GM12874 (cell line): ENCODE data around the gene ACAD11.

ENCODE experiments used
- TF ChIP-seq, protein P1 (sequence below): IDR thresholded peaks from 2 replicates; pipeline ENCODE4 v1.5.1; 2011; ENCODE audit warnings: low read depth, mild to moderate bottlenecking, control low read depth, low read length, moderate library complexity; ENCODE audit not compliant: insufficient read depth

The ACAD11 gene

DNA sequence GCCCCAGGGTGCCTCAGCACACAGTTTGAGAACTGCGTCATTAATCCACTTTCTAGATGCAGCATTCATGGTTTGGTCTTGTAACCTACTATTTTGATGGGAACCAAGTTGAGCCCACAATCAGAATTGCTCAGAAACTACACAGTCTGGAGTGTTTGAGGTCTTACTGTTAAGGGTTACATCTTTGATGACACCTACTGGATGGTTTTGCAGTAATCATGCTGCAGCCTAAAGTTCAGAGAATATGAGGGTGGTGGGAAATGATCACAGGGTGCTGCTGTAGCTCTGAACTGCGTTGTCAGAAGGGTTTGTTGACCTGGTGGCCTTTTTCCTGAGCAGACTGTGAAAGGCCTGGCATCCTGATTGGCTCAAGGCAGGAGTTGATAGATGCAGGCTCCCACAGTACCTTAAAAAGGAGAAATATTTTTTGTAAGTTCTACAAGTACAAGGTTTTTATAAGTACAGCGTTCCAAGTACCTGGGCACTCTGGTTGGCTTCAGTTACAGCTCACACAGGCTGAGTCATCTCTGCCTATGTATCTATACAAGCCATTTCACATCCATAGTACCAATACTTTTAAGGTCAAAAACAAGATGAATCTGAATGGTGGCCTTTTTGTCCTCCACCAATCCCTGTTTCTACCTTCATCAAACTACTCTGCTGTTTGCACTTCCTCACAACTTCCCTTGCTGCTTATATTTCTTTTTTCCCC is 123.0 kb downstream of the ACAD11 start:
- TF ChIP-seq, protein P1, sequence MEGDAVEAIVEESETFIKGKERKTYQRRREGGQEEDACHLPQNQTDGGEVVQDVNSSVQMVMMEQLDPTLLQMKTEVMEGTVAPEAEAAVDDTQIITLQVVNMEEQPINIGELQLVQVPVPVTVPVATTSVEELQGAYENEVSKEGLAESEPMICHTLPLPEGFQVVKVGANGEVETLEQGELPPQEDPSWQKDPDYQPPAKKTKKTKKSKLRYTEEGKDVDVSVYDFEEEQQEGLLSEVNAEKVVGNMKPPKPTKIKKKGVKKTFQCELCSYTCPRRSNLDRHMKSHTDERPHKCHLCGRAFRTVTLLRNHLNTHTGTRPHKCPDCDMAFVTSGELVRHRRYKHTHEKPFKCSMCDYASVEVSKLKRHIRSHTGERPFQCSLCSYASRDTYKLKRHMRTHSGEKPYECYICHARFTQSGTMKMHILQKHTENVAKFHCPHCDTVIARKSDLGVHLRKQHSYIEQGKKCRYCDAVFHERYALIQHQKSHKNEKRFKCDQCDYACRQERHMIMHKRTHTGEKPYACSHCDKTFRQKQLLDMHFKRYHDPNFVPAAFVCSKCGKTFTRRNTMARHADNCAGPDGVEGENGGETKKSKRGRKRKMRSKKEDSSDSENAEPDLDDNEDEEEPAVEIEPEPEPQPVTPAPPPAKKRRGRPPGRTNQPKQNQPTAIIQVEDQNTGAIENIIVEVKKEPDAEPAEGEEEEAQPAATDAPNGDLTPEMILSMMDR, result no peak

DNA sequence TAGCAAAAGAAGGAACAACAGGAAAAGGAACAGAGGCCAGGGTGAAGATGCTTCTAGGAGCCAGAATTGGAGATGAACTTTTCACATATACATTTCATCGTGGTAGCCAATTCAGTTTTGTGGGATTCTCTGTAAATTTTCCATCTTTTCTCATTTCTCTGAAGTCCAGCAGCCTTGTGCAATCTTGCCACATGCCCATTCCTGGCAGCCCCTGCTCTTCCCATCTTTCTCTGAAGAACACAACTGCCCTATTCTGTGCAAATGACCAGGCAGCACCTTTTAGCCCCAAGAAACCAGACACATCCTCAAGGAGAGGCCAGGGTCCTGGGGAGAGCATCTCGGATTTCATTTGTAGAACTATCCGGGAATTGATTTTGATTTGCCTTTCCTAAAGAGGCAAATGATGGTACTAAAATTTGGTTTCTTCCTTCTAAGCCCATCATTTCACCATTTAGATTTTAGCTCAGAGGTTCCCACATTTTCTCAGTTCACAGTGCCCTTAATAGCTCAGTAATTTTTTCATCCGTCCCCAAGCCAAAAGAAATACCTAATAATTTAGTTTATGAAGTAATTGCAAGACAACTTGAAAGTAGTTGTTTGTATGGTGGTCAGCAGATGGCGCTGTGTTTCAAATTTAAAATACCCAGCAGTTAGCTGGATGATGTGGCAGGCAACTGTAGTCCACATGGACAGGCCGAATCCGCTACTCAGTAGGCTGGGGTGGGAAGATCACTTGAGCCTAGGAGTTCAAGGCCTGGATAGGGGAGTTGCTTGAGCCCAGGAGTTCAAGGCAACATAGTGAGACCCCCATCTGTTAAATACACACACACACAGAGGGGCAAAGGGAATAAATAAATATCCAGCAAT is 123.8 kb downstream of the ACAD11 start:
- TF ChIP-seq, protein P1, result peak; percentile 53; the same call in 1 of the 2 replicates

- TF ChIP-seq, protein P1, result no peak
Observed at GRCh38 chr3:132530624-132531023, 129.0 kb downstream of the ACAD11 start.

GRCh38 chr3:132522353-132522752 is 137.3 kb downstream of the ACAD11 start:
- TF ChIP-seq, protein P1, result no peak

DNA sequence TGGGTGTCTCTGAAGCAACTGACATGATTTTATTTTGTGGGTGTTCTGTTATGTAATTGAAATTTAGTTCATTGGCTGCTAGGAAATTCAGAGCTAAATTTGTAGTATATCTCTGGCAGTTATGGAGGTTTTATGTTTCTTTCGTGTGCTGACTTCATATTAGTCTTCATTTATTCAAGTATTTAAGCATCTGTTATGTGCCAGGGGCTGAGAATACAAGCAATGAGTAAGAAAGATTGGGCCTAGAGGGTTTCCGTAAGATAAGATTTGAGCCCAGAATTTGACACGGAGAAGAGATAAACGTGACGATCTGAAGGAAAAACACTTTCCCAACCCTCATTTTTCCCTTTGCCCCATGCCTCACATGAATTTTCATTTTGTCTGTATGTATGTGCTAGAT is 137.7 kb downstream of the ACAD11 start:
- TF ChIP-seq, protein P1, result no peak

GRCh38 chr3:132519914-132520313 is 139.7 kb downstream of the ACAD11 start:
- TF ChIP-seq, protein P1, result no peak

DNA sequence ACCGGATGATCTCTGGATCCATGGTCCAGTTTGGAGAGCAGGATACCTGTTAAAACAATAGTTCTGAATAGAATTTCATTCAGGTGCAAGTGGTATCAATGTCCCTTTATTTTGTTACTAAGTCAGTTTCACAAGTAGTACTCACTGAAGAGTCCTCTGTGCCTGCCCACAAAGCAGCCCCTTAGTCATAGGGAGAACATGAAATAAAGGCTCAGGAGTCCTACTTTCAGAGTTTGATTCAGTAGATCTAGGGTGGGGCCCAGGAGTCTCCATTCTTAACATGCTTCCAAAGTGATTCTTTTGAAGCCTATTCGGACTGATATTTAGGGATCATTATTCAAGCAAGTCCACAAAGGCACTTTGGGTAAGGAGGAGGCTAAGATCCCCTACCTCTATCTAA is 142.3 kb downstream of the ACAD11 start:
- TF ChIP-seq, protein P1, result no peak
